Stimulated activated CD4-positive, alpha-beta T cell treated with anti-CD3 and anti-CD28 coated beads, Interleukin-4, amount 100 ng/mL, for 24 hours (primary cell): ENCODE measurements around the gene PTGR3.
"Not testable (repeated sequence)": the region's sequence is repeated elsewhere in the genome, so short reads cannot be mapped to it uniquely, and the experiment has no call there.

ENCODE experiments used
- DNase-seq: peaks from one replicate; pipeline ENCODE4 v3.0.0-alpha.2; 2020

The PTGR3 gene

DNA sequence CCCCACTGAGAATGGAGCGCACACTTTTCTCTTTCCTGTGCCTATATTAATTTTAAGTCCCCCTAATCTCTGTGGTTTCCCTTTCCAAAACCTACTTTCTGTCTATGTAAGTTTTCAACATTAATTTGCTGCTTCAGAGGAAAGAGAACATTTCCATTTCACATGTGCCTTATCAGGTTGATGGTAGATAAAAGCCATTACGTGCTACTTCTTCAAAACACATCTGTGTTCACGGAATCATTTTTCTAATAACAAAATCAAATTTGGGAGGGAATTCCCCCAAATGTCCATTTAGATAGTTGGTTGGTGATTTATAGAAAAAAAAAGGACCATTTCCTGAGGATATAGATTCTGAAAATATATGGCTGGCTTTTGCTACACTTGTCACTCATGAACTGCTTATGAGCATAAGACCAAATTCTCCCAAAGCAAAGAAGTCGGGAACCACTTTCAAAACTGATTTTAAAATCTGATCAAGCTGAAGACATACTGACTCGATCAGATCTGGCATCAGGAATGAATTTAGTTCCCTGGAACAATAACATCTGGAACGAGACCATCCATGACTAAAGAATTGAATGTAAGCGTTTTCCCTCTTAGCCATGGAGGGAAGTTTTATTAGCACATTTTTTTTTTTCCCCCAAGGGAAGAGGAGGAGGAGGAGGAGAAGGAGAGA is 8.2 kb downstream of the PTGR3 start:
- no peak for DNase-seq

DNA sequence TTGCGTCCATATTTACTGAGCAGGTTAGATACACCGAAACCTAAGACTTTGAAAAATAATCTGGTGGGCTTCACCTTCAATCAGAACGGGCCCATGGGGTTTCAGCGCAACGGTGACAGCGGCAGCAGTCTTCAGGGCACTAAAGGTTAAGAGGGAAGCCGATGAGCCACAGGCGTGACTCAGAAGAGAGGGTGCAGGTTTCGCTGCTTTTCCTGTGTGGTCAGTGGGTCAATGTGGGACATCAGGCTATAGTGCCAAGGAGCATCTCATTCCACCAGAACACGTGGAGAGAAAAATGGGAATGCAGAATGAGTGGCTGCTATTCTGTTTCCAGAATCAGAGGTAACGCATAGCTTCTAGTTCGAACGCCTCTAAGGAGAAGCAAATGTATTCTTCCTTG is 8.9 kb downstream of the PTGR3 start:
- no peak for DNase-seq

DNA sequence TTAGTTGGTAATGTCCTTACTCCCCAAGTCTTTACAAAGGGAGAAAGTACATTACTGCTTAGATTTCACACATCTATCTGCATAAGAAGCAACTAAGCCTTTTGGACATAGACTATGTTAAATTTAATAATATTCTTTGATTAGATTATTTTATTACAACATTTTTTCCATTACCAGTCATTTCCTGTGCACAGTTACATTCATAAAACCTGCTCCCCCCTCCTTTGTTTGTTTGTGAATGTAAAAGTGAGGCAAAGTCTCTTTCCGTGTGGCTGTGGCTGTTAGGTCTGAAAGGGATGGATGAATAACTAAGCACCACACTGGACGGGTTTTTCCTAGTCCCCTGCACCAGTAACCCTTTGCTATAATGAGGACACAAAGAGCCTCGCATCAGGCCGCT is 9.6 kb downstream of the PTGR3 start:
- no peak for DNase-seq

DNA sequence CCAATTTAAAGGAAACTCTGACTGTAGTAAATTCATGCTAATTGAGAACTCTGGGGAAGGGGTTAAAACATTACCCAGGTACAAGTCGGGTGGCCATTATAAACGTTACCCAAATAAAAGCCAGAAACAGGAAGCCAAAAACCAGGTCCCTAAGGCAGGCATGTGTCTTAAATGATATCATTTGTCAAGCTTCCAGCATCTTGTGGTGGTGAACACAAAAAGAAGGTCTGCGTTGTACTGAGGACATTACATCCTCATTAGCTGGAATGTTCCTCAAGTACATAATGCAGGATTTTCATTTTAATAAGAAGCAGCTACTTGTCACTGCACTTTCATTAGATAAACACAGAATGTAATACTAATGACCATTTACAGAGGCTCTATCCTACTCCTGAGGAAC is 10.9 kb downstream of the PTGR3 start:
- no peak for DNase-seq

DNA sequence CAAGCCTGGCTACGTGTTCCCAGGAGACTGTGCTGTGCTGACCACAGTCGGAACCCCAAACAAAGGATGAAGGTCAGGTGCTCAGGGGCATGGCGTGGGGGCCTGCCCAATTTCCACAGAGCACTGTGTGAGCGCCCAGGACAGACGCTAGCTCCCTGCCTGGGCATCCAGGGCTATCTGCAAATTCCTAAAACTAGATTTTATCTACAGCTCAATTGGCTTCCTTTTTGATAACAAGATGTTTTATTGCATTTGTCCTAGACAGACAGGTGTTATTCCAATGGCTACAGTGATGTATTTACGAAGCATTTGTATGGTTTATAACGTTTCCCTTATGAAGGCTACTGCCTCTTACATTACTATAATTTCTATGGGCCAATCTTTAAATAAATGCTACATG is 16.0 kb downstream of the PTGR3 start:
- no peak for DNase-seq

DNA sequence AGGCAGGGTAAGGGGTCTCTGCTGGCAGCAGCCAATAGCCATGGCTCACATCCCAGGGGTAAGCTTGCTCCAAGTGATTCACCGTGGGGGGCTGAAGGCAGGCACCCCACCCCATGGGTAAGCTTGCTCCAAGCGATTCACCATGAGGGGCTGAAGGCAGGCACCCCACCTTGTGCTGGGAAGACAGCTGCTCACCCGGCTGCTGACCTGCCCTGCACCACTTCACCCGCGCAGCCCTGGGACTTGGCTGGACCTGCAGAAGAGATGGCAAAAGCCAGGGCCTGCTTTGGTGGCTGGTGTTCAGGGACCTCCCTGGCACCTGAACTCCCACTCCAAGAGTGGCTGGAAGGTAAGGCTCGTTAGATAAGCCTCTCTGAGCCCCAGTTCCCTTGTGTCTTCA is 19.2 kb downstream of the PTGR3 start:
- no peak for DNase-seq

DNA sequence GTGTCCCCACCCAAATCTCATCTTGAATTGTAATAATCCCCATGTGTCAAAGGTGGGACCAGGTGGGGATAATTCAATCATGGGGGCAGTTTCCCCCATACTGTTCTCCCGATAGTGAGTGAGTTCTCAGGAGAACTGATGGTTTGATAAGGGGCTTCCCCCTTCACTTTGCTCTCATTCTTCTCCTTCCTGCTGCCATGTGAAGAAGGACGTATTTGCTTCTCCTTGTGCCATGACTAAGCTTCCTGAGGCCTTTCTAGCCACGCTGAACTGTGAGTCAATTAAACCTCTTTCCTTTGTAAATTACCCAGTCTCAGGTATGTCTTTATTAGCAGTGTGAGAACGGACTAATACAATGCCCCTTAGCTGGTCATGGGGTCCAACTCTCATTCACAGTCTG is 21.2 kb downstream of the PTGR3 start:
- DNase-seq = not testable (repeated sequence)

DNA sequence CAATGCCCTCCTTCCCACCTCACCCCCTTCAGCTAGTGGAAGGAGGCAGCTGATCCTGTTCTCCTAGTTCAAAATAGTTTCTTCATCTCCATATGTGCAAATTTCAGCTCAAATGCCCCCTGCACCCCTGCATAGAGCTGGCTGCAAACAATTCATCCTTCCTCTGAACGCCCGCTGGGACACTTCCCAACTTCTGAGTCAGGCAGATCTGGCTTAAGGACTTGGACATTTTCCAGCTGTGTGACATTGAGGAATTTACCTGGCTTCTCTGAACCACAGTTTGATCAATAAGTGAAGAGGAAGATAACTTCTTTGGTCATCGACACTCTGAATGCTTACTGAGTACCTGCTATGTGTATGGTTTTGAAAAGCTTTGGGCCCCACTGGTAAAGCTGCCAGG is 23.5 kb downstream of the PTGR3 start:
- no peak for DNase-seq

DNA sequence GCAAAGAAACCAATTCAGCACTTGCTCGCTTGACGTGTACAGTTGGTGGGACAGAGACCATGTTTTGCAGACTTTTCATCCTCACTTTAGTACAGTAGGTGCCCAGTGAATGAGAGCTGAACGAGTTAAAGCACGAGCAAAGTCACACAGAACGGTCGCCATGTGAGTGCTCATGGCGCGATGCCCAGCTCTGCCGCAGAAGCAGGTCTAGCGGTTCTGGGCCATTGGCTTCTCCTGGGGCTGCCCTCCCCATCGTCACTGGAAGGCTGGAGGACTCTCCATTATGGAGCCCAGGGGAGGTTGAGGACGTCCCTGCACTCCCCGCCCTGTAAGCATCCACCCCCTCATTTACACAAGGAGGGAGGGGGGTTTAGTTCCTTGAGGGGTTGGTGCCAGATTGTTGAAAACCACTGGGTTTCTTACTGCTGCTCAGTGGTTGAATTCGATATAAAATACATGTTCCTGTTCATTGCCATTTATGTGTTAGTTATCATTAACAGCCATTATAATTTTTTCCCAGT is 24.9 kb downstream of the PTGR3 start:
- no peak for DNase-seq

DNA sequence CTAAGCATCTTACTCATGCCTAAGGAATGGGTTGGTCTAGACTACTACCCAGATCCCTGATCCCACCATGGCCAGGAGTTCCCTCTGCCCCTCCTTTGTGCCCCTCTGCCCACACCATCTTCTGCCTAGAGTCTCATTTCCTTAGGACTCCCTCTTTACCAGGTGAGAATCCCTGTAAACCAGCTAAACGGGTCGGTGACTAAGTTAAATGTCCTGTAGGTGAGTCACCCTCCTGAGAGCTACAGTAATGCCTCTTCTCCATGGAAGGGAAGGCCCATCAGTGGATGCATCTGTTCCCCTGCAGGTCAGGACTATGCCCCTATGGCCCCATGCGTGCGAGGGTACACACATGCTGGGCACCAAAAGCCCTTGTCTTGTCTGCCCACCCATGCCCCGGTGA is 25.4 kb downstream of the PTGR3 start:
- no peak for DNase-seq

DNA sequence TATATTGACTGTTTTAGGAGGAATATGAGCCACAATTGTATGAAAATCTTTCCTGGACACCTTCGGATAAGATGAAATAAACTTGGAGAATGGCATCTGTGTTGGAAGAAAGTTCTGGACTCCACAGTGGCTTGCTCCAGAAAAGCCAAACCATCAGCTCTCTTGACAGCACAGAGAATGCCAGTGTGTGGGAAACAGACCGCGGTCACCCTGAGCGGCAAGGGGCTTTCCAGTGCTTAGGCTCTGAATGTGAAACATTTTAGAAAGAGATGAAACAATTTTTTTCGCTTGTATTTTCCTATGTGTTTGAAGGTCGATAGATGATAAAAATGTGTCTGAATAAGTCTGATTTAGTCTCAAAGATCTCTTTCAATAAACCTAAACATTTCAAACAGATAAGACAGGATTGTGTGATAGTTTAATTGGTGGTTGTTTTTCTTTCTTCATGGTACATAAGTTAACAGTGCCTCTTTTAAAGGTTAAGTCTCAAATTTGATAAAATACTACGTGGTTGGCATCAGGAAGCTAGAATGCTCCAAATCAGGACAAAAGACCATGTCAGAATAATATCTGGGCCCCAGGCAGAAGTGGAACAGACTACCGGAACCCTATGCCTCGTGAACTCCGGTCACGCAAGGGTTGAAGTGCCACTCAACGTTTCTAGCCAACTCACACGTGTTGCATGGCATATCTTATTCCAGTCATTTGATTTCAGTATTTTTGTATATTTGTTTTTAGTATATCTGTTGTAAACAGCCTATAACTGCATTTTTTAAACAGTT is 28.9 kb downstream of the PTGR3 start:
- DNase-seq = no peak

DNA sequence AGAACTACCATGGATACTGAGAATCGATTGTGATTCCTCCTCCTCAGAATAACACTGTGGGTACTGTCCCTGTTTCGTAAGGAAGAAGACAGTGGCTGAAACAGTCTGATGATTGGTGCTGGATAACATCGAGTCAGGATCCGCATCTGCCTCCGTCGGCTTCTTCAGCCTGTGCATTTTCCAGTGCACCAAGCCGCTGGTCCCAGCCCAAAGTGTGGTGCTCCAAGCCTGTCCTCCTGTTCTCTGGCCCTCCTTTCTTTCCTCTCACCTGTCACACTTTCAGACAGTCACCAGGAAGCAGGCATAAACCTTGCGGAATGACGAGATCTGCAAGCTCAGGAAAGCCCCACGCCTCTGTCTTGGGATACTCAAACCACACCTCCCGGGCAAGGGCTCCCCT is 30.6 kb downstream of the PTGR3 start:
- no peak for DNase-seq

DNA sequence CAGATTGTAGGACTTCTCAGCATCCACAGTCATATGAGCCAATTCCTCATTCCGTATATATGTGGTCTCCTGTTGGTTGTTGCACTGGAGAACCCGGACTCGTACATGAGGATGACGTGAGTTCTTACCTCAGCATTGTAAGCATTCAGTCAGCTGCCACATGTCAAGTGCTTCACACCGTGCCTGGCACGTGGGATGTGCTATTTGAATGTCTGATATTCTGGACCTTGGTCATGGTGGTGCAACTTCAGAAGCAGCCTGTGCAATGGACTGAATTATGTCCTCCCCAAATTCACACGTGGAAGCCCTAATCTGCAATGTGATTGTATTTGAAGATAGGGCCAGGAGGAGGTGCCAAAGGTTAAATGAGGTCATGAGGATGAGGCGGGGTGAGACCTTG is 32.1 kb downstream of the PTGR3 start:
- no peak for DNase-seq

DNA sequence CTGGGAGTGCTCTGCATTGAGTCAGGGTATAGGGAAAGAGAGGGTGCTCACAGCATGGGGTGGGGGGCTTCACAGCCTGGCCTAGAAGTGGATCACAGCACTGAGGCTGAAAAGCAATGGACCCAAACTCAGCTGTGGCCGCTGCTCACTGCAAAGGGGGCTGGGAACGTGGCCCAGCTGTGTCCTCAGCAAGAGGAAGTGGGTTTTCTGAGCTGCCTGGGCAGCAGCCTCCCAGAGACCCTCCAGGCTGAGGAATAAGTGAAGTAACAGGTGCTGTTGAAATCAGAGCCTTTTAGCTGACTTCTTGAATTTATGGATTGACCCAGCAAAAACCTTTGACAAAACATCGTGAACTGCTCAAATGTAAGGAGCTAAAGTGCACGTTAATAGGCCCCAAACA is 35.2 kb downstream of the PTGR3 start:
- no peak for DNase-seq

DNA sequence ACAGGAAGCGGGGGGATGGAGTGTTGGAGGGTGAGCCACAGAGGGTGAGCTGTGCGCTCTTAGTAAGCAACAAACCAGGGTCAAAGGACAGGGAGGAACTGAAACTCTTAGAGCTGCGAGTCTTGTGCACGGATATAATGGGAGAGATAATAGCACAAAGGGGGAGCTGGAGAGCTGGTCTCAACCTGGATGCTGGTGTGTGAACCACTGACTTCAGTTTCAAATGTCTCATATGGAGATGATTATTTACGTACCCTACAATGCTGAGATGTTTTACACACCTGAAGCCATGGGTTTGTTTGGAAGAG is 35.9 kb downstream of the PTGR3 start:
- DNase-seq = no peak

DNA sequence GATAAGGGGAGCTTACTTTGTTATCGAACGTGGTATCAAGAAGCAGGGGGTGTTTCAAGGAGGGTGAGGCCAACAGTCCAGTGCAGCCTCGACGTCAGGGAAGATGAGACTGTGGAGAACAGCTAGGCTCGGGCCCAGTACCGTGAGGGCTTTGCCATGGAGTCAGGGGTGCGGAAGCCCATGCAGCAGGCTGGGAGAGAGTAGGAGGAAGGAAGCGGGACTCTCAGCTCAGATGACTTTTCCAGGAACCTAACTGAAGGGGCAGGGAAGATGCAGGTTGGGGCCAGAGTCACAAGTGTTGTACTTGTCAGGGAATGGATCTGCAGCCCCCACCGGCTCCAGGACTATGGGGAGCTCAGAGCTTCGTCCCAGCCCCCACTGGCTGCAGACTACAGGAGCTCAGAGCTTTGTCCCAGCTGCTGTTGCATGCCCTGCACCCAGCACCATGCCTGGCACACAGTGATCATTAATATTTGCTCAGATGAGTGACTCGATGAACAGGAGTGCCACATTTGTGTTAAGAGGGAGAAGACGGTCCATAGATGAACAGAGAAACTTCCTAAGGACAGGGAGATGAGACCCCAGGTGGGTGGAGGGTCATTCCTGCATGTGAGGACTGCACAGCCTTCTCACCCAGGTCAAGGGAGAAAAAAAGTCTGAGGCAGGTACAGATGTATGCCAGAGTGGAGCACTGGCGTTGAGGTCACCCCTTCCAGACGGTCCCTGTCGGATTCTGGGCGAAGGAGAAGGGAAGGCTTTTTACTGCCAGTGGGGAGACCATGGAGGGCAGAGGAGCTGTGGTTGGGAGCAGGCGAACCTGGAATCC is 36.4 kb downstream of the PTGR3 start:
- DNase-seq = no peak

DNA sequence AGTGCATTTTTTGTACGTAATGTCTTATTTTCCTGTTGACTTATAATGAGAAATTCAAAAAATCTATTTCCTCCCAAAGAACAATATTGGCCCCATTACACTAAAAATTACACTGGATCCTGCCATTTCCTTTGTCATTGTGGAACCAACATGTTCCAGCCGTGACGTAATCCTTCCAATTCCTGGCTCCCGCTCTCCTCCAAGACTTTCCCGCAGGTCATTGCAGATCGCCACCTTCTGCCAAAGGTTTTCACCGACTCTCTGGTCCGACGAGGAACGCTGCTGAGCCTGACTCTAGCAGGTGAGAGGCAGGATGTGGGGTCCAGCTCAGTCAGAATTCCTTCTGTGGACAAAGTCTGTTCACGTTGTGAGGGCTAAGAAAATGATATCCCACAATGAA is 38.0 kb downstream of the PTGR3 start:
- DNase-seq = no peak

DNA sequence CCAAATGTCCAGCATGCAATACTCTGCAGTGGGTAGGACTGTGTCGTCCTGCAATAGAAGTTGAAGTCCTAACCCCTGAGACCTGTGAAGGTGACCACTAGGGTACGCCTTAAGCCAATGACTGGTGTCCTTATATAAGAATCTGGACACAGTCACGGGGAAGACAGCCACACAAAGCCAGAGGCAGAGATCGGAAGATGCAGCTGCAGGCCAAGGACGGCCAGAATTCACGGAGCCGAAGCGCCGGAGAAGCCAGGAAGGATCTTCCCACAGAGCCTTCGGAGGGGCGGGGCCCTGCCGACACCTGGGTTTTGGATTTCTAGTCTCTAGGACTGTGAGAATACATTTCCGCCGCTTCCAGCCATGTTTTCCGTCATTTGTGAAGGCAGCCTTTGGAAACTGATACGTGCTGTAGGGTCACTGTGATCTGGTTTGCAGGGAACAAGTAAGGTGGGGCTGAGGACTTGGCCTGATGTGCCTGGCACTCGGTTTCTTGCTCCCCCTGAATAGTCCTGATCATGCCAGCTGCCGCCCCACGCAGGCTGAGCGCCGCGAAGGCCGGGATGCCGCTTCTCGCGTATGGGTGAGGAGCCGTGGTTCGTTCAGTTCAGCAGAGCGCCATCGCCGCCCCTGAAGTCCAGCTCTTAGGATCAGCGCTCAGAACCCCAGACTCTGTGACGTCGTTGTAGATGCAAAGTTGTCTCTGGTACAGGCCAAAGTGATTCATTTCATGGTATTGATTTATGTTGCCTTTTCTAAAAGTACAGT is 38.7 kb downstream of the PTGR3 start:
- no peak for DNase-seq

DNA sequence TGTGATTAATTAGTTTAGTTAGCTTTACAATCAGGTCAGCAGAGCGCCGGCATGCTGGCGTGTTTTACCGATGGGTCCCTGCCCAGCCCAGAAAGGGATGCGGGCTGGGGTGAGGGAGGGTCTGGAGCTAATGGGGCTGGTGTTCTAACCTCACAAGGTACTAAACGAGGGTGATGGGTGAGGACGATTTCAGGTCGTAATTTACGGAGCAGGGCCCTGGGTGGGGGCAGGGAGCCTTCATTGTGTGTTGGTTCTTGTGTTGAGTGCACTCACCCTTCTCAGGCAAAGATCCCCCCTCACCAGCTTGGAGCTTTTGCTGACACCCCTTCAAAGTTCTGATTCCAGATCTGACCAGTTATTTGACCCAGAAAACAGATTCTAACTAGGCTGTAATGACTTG is 39.5 kb downstream of the PTGR3 start:
- no peak for DNase-seq

DNA sequence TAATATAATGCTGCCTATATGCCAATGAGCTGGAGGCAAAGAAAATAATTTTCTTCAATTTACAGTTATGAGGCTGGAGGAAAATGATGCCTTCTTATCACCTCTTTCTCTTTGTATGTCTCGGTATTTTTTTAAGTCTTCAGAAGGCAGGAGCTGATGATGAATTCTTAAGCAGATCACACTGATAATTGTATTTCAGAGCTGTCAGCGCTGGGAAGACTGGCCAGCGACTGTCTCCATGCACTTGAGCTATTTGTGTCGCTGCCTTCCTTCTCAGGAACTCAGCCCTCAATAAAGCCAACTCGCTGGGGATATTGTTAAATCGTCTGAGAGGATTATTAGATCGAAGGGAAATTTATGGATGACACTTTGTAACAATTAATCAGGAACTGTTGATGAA is 40.3 kb downstream of the PTGR3 start:
- no peak for DNase-seq

DNA sequence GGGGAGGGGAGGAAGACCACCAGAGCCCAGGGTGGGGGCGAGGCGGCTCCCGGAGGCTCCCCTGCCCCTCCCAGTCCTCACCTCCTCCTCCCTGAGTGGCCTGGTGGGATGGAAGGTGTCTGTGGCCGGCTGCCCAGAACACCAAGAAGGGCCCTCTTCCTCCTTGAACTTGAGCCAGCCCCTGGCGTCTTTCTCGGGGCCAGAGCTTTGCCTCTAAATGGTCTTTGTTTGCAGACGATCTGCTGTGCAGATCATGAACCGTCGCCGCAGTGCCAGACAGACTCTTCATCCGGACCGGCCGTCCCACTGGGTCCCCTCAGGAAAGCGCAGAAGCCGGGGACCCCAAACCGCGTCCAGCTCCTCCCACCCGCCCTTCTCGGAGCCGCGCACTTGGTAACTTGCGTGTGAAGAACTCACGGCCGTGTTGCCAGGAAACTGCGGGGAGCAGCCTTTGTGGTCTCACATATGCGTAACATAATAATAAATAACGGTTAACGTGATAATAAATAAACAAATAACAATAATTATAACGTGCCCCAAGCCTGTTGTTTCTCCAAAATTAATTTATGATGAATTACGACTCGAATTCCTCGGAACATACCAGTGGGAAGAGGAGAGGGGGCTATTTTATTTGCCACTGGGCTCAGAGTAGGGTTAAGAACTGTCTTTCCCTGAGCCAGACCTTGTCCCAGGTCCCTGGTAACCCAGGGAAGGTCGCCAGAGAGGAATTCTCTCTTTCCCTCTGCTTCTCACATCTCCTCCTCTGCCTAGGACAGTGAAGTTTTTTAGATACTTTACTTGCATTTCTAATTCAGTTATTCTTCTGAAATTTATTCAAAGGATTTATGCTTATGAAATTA is 41.0 kb downstream of the PTGR3 start:
- no peak for DNase-seq

DNA sequence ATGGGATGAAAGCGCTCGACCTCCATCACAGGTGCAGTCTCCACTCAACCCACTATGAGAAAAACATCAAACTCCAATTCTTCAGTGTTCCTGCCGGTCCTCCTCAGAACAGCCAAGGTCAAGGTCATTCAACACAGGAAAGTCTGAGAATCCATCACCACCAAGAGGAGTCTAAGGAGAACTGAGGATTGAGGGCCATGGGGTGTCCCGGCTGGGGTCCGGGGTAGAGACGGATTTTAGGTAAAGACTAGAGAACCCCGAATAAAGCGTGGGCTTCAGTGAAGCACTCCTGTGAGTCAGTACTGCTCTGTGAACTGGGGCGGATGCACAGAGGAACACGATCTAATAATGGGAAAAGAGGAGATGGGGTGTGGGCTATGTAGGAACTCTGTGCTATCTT is 41.8 kb downstream of the PTGR3 start:
- DNase-seq = no peak
